Ectodermal cell (in vitro differentiated cells): Measurements from ENCODE around the gene BIN1.

Source experiments
- H3K27ac ChIP-seq: 2 replicates; pipeline ENCODE4 v1.7.0; 2013; ENCODE audit warnings: mild to moderate bottlenecking, low read depth, low read length; ENCODE audit not compliant: insufficient read depth, poor library complexity, severe bottlenecking
- H3K27me3 ChIP-seq: 2 replicates; pipeline ENCODE4 v1.7.0; 2013; ENCODE audit warnings: mild to moderate bottlenecking, low read length; ENCODE audit not compliant: insufficient read depth, control insufficient read depth, poor library complexity, severe bottlenecking
- H3K36me3 ChIP-seq: one replicate; pipeline ENCODE4 v1.7.0; 2013; ENCODE audit warnings: low read length; ENCODE audit not compliant: control insufficient read depth, insufficient read depth
- H3K4me1 ChIP-seq: one replicate; pipeline ENCODE4 v1.7.0; 2013; ENCODE audit warnings: low read length; ENCODE audit not compliant: control insufficient read depth, insufficient read depth
- H3K4me3 ChIP-seq: 2 replicates; pipeline ENCODE4 v1.7.0; 2013; ENCODE audit warnings: low read depth, low read length, control low read depth; ENCODE audit not compliant: insufficient read depth
- H3K9me3 ChIP-seq: 2 replicates; pipeline ENCODE4 v1.7.0; 2013; ENCODE audit warnings: mild to moderate bottlenecking, low read length, moderate library complexity; ENCODE audit not compliant: control insufficient read depth
- WGBS, 2 experiments: methylation state at CpG; one replicate each; pipeline ENCODE4 v1.1.7; 2013; ENCODE audit warnings: missing lambda C conversion rate in 2 of 2; 5-methylcytosine and 5-hydroxymethylcytosine counted together

Gene BIN1

DNA sequence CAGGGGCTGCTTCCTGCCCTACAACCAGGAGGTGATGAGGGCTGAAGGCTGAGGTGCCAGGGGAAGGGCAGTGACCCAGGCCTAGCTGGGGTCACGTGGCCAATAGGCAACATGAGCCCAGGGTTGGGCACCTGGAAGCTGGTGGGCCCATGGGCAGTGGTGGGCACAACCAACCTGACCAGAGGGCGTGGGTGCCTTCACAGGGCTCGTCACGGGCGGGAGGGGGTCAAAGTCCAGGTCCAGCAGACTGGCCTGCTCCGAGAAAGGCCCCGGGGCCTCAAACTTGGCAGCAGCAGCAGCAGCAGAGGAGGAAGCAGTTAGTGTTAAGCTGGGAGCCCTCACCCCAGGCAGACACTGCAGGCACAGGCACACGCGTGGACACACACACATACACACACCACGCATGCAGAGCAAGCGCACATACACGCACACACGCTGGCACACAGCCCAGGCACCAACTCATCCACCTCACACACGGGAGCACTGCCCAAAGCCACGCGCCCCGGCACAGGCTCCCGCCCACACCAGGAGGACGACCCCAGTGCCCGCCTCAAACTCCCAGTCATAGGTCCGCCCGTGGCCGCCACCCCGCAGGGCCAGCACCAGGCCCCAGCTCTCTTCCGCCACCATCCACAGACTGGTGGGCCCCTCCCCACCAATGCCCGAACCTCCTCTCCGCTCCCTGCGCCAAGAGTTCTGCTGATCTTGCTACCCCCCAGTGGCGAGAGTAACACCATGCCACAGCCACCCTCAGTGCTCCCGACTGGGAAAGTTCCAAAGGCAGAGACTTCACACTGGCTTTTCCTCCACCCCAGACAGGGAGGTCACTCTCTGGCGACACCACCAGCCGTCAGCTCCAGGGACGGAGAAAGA, 53.0 kb downstream of the BIN1 start:
- Histone ChIP-seq H3K4me1 (peaks cover 10% of the 10 kb centered on the region), H3K9me3 (no peaks in the 10 kb centered on the region), H3K4me3 (no peak overlapping the region), H3K27me3 (no peaks in the 10 kb centered on the region), H3K36me3 (no peaks in the 10 kb centered on the region), H3K27ac (no peak overlapping the region)
- WGBS, 2 experiments: 93 to 94% methylated on average over 33 of the region's 33 CpGs

DNA sequence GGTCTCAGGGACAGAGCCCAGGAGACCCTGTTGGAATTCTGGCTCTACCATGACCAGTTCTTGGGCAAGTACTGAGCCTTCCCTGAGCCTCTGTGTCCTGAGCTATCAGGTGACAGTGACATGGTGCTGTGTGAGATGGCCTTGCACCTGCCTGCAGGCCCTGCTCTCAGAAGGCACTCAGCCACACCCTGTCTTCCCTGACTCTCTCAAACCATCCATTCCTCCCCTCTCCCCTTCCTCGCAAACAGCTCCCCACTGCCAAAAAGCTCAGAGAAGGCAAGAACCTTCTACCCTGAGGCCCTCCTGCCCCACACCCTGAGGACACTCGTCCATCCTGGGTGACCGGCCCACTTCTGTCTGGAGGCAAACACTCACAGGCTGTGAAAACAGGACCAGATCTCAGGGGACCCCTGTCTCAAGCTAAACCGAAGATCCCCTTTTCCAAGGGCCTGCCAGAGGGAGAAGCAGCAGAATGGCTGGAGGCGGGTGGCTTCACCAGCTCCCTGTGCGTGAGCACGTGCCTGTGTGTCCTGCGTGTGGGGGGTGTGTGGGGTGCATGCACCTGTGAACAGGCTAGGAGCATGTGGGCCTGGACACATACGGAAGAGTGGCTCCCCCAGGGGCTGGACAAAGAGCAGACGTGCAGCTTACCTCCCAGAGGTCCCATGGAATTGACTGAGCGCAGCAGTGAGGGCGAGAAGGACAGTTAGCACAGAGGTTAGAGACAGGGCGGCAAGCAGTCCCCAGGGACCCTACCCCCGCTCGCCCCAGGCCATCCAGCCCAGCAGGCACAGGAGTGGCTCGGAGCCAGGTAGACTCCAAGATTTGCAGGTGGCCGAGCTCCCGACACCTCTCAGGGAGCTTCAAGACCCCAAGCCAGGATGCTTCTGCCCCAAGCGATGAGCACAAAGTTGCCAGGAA, 53.9 kb downstream of the BIN1 start:
- no peaks in the 10 kb centered on the region for H3K27me3 ChIP-seq
- WGBS, 2 experiments: 94 to 95% methylated on average over 19 of the region's 19 CpGs
- no peaks in the 10 kb centered on the region for H3K9me3 ChIP-seq
- H3K4me3 ChIP-seq: no peak overlapping the region
- no peak overlapping the region for H3K27ac ChIP-seq
- no peaks in the 10 kb centered on the region for H3K36me3 ChIP-seq
- peaks cover 10% of the 10 kb centered on the region for H3K4me1 ChIP-seq

DNA sequence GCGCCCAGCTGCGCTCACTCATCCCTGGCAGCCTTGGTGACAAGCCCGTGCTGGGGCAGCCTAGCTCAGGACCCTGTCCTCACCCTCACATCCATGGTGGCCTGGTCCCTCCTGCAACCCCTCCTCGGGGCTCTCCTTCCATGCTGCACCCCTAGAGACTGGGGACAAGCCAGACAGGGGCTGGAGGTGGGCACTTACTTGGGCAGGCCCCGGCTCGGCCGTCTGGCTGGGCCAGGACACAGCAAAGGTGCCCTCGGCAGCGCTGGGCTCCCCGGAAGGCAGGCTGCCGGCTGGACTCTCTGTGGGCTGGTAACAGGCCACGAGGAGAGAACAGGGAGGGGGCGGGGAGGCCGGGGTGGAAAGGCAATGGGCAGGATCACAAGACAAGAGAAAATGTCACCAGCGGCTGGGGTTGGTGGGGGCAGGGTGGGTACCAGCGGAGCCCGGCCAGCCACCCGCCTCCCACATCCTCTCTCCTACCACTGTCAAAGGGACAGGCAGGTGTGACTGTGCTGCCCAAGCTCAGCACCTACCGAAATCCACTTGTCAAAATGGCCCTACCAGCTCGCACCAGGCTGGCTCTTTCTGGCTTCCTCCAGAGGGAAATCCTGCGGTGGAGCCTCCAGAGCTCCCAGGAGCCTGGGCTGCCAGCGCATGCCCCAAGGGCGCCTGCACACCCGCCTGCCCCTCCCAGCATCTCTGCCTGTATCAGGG, 54.7 kb downstream of the BIN1 start:
- no peaks in the 10 kb centered on the region for H3K9me3 ChIP-seq
- H3K4me3 ChIP-seq: no peak overlapping the region
- 91 to 93% methylated on average over 24 of the region's 24 CpGs for WGBS, 2 experiments
- H3K36me3 ChIP-seq: no peaks in the 10 kb centered on the region
- H3K27me3 ChIP-seq: no peaks in the 10 kb centered on the region
- no peak overlapping the region for H3K27ac ChIP-seq
- H3K4me1 ChIP-seq: peaks cover 4% of the 10 kb centered on the region

DNA sequence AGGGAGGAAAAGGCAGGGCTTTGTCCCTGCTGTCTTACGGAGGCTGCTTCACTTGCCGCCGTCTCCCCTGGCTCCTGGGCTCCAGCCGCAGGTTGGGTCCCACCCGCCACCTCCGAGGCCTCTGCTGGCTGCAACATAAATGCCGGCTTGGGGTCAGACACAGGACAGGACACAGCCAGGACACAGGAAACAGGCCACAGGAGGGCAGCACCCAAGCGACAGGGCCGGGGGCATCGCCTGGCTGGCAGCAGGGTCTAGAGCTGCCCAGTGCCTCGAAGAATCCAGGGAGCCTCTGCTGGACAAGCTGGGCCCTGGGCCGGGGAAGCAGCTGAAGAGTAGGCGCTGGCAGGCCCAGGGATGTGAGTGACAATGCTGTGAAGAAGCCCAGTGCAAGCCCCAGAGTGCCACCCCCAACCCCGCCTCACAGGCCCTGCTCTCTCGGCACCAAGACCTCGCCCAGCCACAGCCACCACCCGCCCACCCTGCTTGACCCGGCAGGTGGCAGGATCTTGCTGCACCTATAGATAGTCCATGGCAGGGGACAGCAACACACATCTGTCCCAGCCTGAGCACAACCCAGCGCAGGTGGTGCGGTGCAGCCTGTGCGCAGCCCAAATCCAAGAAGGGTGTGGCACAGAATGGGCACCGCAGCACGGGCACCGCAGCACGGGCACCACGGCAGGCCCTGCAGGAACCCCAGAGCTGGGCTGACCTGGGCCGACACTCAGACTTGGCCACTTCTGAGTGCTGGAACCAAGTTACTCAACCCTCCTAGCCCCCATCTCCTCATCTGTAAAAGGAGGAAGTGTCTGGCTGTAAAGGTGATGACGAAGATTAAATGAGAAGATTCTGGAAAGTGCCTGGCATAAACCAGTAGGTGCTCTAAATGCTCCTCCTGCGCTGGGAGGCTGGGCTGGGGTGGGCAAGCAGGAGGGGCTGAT, 55.6 kb downstream of the BIN1 start:
- 89 to 91% methylated on average over 29 of the region's 29 CpGs for WGBS, 2 experiments
- no peaks in the 10 kb centered on the region for H3K27me3 ChIP-seq
- no peaks in the 10 kb centered on the region for H3K36me3 ChIP-seq
- no peaks in the 10 kb centered on the region for H3K9me3 ChIP-seq
- no peak overlapping the region for H3K4me3 ChIP-seq
- H3K27ac ChIP-seq: no peak overlapping the region
- H3K4me1 ChIP-seq: peaks cover 4% of the 10 kb centered on the region

DNA sequence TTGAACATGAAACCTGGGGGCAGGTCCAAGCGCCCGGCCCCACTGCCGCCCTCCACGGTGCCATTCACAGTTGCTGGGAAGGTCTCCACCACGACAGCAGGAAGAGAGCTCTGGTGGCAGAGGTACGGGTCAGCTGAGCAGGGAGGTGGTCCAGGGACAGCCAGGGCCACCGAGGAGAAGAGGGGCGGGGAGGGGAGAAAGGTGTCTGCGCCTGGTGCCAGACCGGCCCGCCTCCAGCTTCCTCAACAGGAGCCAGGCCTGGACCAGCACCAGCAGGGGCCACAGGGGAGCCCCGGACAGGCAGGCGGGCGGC, 56.2 kb downstream of the BIN1 start:
- no peaks in the 10 kb centered on the region for H3K36me3 ChIP-seq
- H3K4me1 ChIP-seq: peaks cover 4% of the 10 kb centered on the region
- H3K9me3 ChIP-seq: no peaks in the 10 kb centered on the region
- 88 to 93% methylated on average over 14 of the region's 14 CpGs for WGBS, 2 experiments
- no peak overlapping the region for H3K27ac ChIP-seq
- no peaks in the 10 kb centered on the region for H3K27me3 ChIP-seq
- H3K4me3 ChIP-seq: no peak overlapping the region

DNA sequence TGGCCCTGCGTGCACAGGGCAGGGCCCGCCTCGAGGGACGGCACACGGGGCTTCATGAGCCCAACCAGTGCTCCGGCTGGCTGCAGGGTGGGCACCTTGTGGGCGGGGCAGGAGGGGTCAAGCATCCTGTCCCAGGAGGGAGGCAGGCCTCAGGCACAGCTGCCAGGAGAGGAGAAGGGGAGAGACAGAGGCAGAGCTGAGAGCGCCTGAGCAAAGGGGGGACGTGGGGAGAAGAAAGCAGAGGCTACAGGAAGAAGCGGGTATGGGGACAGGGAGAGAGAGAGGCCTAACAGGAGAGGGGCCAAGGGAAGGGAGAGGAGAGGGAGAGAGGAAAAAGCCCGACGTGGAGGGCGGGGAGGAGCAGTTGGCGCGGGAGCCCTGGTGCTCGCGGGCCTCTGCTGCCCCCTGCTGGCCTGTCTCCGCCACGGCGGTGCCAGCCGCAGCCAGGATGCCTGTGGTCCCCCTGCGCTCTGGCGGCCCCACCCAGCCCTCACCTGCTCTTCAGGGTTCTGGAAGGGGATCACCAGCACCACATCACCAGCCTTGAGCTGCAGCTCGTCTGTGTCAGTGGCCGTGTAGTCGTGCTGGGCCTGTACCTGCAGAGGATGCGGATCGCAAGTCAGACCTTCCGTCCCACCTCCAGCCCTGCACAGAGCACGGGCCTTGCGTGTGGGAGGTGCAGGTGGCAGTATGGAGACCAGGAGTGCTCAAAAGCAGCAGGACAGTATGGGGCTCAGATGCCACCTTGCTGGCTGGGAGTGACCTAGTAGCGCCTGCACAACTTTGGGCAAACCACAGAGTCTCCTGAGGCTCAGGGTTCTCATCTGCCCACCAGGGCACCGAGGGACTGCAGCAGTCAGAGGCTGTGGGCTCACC, 56.8 kb downstream of the BIN1 start:
- 42 to 43% methylated on average over 33 of the region's 33 CpGs for WGBS, 2 experiments

DNA sequence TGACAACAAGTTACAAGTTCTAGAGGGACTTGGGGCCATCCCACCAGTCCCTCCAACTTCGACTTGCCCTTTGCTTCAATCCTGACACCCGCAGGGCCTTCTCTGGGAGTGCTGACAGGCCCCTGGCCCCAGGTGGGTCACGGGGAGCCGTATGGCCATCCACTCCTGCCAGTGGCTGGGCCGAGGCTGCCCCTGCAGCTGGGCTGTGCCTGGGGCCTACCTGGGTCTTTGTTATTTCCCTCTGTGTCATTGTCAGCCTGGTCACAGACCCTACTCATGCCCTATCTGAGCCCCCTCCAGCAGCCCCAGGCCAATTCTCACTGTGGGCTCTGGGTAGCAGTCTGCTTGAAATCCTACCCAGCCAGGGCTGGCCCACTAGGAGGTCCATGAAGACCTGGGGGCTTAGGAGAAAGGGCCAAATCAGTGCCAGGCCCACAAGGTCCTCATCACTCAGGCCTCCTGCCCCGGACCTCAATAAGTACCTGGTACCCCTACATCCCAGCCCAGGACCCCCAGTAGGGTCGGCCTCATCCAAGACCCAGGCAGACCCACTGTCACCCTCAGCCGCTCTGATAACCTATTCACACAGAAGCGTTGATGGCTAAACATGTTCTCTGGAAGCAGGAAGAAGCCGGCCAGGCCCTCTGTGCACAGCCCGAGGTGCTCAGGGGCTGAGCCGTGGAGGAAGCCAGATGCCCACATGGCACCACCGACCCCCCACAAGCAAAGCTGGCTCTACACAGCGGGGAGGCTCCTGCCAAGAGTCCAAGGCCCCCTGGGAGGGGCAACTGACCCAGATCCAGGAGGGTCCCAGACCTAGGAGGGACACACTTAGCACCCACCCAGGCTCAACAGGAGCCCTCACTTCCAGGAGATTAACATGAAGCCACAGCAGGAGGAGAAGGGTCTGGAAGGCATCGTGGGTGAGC, 57.7 kb downstream of the BIN1 start:
- Histone ChIP-seq H3K9me3 (no peaks in the 10 kb centered on the region), H3K4me1 (peaks cover 4% of the 10 kb centered on the region), H3K27me3 (no peaks in the 10 kb centered on the region), H3K4me3 (no peak overlapping the region), H3K27ac (no peak overlapping the region), H3K36me3 (no peaks in the 10 kb centered on the region)
- WGBS, 2 experiments: 93 to 94% methylated on average over 15 of the region's 15 CpGs

More for the DNA sequence above, 56.8 kb downstream of the BIN1 start:
- H3K36me3 ChIP-seq: no peaks in the 10 kb centered on the region
- no peaks in the 10 kb centered on the region for H3K9me3 ChIP-seq
- H3K4me1 ChIP-seq: peaks cover 4% of the 10 kb centered on the region
- H3K27me3 ChIP-seq: no peaks in the 10 kb centered on the region
- H3K27ac ChIP-seq: no peak overlapping the region
- H3K4me3 ChIP-seq: no peak overlapping the region

DNA sequence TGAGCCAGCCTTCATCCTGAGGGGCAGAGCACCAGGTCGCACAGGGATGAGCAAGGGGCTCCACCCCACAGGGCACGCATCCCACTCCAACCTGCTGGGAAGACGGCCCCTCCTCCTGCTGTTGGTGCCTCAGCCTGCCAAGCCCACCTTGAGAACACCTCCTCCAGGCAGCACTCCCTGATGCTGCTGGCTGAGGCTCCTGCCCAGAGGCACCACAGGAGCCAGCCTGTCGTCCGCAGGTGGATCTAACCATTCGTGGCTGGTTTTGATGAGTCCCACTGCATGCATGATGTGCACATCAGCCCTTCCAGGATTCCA, 58.4 kb downstream of the BIN1 start:
- 94% methylated on average over 6 of the region's 6 CpGs for whole genome bisulfite sequencing, 2 experiments
- Histone ChIP-seq H3K9me3 (no peaks in the 10 kb centered on the region), H3K36me3 (no peaks in the 10 kb centered on the region), H3K27me3 (no peaks in the 10 kb centered on the region), H3K4me1 (peaks cover 4% of the 10 kb centered on the region), H3K4me3 (no peak overlapping the region), H3K27ac (no peak overlapping the region)
